Stimulated activated CD8-positive, alpha-beta memory T cell treated with anti-CD3 and anti-CD28 coated beads, Interleukin-4, amount 100 ng/mL, for 24 hours (primary cell): ENCODE measurements around the gene FDXR.
"Not testable (repeated sequence)": the region's sequence is repeated elsewhere in the genome, so short reads cannot be mapped to it uniquely, and the experiment has no call there.

ENCODE experiments used
- DNase-seq: peaks from one replicate; pipeline ENCODE4 v3.0.0-alpha.2; 2020; ENCODE audit warnings: low read depth

The FDXR gene, protein sequence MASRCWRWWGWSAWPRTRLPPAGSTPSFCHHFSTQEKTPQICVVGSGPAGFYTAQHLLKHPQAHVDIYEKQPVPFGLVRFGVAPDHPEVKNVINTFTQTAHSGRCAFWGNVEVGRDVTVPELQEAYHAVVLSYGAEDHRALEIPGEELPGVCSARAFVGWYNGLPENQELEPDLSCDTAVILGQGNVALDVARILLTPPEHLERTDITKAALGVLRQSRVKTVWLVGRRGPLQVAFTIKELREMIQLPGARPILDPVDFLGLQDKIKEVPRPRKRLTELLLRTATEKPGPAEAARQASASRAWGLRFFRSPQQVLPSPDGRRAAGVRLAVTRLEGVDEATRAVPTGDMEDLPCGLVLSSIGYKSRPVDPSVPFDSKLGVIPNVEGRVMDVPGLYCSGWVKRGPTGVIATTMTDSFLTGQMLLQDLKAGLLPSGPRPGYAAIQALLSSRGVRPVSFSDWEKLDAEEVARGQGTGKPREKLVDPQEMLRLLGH

DNA sequence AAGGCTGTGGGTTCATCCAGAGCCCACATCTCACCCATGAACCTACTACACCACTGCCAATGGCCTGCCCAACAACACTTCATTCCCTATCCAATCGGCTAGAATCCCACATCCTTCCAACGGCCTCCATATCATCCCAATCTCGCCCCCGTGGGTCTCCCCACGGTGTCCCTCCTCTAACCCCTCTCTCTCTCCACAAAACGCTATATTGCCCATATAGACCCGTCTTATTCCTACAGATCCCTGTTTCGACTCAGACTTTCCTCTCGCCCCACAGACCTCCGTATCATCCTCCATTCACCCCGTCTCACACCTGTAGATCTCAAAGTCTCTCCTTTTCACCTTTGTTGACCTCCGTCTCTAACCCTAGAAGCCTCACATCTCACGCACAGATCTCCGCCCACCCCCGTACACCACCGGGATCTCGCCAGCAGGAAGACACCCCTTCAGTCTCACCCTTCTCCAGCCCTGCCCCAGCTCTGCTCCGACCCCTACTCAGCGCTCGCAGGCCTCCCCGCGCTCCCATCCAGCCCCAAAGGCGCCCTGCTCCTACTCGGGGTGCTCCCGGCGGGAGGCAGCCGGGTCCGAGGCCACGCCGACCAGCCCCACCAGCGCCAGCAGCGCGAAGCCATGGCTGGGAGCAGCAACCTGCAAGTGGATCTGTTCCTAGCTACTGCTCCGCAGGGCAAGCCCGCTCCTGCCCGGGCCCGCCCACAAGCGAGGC, at the start of gene FDXR:
TSS of gene FDXR (minus strand) at position 682 of the 724 bp plus-strand sequence. CDS start at position 632, 50 bp downstream.
- no peak for DNase-seq

DNA sequence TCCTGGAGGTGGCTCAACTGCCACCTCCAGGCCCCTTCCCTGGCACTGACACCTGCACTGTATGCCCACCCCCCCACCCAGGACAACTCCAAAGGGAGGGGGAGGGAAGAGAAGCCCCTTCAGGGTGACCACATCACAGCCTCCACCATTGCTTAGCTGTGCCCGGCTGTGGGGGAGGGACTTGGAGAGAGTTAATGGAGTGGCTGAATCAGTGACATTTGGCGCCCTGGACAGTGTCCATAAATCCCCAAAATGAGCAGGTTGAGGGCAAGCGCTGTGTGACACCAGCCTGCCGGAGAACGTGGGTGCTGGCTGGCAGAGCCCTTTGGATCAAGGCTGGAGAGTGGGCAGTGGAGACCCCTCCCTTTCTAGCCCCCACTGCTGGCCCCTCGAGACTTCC, 49.4 kb upstream of the FDXR start:
- DNase-seq: no peak

DNA sequence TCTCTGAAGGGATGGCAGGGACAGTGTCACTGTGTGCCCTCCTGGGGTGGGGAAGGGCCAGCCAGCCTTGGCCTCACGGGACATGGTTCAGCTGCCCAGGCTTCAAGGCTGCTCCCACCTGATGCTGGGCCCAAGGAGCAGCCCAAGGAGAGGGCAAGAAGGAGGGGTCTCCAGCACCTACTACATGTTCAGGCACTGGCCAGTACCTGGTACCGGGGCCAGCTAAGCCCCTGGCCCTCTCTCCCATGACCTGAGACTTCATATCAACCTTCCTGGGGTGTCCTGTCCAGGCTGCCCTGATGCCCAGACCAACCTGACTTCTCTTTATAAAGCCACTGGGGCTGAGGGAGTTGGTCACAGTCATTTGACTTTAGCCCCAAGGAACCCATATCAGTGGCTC, 49.0 kb upstream of the FDXR start:
- DNase-seq: no peak

DNA sequence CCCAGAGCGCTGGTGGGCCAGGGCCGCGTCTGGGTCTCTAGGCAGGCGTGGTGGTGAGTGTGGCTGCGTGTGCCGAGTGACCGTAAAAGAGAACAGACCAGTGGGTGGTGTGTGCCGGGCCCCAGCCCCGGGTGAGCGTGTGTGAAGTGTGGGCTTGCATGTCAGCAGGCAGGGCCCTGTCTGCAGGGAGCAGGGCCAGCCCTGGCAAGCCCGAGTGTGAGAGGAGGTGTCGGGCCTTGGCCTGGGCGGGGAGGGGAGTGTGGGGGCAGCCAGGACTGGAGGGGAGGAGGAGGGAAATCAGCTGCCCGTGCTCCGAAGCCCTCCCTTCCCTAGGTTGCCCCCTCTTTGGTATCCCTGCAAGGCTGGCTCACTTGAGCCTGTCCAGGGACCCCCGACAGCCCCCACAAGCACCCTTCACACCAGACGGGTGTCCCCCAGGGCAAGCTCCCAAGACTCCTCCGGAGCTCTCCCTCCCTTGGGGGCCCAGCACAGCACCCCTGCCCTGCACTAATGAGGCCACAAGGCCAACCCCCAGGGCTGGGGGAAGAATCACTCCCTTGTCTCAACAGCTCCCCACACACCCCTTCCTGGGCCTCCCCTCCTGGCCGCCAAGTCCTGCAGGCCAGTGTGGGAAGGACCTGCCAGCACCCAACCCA, 48.4 kb upstream of the FDXR start:
- DNase-seq: no peak

DNA sequence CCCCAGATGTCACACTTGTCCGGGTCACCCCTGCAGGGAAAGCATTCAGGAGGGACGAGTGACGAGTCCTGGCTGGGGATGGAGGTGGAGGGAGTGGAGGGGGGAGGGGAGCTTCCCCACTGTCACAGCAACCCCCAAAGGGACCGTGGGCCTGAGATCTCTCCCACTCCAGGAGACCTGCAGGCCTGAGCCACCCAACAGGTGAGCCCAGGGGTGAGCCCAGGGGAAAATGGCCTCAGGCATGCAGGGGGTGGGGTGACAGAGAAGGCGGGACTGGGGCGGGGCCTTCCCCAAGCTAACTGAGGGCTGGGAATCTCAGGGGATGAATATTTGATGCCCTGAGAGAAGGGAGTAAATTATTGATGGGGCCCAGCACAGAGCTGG, 47.8 kb upstream of the FDXR start:
- no peak for DNase-seq

DNA sequence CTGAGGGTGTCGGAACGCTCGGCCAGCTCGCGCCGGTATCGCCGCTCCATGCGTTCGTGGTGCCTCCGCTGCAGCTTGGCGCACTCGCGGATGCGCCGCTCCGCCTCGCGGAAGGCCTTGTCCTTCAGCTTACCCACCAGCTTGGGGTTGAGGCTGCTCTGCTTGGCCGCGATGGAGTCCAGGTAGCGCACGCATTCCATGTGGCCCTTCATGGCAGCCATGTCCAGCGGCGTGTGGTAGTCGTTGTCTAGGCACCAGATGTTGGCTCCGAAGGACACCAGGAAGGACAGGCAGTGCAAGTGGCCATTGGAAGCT, 47.5 kb upstream of the FDXR start:
- no peak for DNase-seq

DNA sequence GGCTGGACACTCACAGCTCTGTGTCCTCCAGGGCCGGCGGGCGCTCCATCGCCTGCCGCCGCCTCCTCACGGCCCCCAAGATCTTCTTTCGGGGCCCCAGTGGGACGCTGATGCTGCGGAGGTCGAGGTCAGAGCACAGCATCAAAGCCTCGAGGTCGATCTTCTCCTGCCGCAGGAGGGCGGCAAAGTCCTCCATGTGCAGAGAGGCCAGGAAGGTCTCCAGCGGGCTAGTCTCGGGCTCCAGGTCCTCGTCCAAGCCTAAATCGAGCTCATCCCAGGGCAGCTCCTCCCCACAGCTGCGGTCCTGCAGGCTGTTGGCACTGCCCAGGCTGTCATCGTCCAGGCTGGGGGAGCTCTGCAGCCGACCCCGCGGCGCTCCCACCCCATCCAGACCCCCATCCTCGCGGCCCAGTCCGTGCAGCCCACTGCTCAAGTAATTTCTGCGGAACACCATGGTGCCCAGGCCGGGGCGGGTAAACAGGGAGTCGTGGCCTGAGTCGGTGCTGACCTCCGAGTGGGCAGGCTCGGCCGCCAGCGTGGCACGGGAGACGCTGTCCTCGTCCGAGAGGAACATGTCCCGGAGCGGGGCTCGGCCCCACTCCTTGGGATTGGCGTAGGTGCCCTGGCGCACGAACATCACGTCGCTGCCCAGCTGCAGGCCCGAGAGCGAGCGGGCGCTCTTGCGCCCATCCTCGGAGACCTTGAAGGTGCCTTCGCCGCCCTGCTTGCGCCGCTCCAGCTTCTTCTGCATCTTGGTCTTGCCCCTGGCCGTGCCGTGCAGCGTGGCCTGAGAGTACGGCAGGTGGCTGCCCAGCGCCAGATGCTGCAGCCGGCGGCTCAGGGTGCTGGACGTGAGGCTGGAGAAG, 46.9 kb upstream of the FDXR start:
- DNase-seq: no peak

DNA sequence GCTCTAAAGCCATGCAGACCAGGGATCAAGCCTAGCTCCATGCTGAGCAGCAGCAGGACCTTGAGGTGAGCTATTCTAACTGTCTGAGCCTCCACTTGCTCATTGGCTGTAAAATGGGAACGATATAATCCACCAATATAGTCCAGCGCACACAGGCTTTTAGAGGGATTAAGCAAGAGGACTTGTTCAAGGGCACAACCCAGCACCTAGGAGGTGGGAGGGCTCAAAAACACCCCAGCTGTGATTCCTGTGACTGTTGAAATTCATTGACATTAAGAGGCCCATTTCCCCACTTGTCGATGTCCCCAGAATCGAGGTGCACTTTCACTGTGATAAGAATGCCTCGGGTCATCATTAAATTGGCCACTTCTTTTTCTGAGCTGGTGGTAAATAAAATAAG, 46.1 kb upstream of the FDXR start:
- no peak for DNase-seq

DNA sequence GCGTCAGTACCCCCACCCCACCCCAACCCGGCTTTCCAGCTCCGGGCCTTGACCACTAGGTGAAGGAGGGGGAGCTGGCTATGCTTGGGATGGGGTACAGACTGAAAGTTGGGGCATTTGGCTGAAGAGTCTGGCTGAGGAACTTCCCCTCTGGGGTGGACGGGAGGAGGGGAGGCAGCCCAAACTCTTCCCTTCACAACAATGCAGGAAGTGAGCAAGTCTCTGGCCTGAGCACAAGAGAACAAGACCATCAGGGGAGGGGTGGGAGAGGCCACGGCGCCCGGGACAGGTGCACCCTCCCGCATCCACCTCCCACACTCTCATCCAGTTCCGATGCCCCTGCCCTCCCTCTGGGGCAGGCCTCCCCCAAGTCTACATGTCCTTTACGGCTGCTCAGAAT, 44.6 kb upstream of the FDXR start:
- no peak for DNase-seq

DNA sequence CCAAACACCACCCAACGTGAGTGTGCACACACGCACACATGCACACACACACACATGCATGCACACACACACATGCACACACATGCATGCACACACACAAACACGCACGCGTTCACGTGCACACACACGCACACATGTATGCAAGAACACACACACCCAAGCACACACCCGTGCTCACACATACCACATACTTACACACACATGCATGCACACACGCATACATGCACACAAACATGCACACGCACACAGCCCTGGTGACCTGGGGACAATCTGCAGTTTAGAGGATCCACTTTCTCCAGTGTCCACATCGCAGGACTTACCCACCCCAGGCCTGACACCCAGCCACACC, 44.0 kb upstream of the FDXR start:
- no peak for DNase-seq

DNA sequence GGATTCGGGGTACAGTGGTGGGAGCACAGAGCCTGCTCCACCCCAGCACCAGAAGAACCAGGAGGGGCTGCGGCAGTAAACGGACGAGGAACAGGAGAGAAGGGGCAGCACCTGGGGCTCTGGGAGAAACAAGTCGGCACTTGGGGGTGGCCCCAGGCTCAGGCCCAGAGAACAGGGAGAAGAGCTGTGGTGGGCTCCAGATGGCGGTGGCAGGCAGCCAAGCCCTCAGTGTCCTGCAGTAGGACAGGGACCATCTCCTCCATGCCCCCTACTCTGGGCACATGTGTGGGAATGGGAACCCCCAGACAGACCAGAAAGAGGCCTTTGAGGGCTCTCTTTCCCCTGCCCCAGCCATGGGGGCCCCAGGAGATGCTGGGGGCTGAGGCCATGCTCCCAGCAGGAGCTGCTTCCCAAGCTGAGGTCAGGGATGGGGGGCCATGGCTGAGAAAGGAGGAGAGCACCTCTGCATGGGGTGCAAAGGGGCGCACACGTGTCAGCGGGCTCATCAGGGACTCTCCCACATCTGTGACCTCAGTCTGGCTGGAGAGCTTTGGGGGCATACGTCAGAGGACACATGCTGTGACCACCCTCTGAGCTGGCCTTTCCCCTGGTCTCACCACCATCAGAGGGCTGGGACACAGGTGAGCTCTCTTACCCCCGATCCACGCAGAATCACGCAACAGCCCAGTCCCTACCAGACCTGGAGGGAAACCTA, 43.5 kb upstream of the FDXR start:
- DNase-seq: no peak

DNA sequence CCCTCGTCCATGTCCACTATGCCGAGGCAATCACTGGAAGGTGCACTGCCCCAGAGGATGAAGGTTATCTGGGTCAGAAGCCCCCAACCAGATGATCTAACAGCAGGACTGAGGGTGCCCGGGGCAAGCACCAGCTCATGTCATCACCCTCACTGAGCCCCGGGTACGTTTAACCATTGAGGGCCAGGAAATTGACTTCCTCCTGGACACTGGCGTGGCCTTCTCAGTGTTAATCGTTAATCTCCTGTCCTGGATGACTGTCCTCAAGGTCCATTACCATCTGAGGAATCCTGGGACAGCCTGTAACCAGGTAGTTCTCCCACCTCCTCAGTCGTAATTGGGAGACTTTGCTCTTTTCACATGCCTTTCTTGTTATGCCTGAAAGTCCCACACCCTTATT, 38.6 kb upstream of the FDXR start:
- not testable (repeated sequence) for DNase-seq

DNA sequence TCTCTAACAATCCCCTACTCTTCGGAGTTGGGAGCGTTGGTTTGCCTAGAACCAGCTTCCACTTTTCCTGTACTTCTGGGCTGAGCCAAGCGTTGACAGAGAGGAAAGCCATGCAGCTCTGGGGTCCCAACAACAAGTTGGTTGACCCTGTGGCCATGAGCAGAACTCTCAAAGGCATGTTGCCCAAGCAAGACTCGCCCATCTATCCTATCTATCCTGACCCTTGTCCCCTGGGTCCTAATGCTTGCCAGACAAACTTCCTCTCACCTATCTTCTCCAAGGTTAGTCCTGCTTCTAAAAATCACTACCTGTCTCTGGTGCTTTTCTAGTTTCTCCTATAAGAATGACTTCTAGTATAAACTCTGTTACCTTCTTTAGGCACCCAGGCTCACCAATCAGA, 36.3 kb upstream of the FDXR start:
- not testable (repeated sequence) for DNase-seq

DNA sequence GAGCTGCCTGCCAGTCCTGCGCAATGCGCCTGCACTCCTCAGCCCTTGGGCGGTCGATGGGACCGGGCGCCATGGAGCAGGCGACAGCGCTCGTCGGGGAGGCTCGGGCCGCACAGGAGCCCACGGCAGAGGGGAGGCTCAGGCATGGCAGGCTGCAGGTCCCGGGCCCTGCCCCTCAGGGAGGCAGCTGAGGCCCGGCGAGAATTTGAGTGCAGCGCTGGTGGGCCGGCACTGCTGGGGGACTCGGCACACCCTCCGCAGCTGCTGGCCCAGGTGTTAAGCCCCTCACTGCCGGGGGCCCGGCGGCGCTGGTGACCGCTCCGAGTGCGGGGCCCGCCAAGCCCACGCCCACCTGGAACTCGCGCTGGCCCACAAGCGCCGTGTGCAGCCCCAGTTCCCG, 34.2 kb upstream of the FDXR start:
- DNase-seq: no peak

DNA sequence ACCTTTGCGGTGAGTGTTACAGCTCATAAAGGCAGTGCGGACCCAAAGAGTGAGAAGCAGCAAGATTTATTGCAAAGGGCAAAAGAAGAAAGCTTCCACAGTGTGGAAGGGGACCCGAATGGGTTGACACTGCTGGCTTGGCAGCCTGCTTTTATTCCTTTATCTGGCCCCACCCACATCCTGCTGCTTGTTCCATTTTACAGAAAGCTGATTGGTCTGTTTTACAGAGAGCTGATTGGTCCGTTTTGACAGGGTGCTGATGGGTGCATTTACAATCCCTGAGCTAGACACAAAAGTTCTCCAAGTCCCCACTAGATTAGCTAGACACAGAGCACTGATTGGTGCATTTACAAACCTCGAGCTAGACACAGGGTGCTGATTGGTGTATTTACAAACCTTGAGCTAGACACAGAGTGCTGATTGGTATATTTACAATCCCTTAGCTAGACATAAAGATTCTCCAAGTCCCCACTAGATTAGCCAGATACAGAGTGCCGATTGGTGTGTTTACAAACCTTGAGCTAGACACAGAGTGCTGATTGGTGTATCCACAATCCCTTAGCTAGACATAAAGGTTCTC, 33.5 kb upstream of the FDXR start:
- DNase-seq: not testable (repeated sequence)

DNA sequence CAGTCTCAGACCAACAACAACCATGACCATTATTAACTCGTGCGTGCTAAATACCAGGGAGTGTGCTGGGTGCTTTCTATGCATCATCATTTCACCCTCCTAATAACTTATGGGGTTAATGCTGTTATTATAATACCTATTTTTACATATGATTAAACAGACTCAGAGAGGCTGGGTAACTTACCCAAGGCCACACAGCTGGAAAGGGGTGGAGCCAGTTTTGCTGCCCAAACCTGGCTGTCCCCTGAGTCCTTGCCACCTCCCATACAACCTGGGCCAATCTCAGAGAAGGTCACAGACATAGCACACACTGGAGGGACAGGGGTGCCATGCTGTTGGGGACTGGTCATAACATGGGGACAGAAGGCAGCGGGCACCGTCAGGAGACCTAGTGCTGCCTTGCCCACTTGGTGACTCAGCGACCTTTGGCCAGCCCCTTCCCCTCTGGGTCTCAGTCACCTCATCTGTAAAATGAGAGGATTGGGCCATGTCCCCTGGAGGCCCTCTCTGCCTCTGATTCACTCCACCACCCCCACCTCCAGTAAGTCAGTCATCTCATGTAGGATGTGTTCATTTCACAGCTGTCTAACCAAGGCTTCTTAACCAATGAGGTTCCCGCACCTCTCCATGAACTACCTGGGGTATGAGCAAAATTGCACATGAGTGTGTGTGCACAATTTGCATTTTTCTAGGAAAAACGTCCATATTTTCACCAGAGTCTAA, 32.1 kb upstream of the FDXR start:
- no peak for DNase-seq

DNA sequence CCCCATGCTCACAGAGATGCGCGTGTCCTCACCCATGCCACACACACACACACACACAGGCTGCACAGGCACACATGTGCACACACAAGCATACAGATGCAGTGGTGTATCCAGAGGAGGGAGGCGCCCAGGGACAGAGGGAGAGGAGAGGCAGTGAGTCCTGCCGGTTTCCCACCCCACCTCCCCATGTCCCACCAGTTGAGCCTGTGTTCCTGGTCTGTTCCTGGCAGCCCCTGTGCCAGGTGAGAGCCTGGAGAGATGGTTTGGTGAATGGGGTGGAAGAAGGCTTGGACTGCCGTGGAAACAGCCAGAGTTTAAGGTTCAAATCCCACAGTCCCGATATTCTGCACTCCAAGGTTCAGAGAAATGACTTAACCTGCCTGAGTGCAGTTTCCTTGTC, 30.9 kb upstream of the FDXR start:
- DNase-seq: no peak

DNA sequence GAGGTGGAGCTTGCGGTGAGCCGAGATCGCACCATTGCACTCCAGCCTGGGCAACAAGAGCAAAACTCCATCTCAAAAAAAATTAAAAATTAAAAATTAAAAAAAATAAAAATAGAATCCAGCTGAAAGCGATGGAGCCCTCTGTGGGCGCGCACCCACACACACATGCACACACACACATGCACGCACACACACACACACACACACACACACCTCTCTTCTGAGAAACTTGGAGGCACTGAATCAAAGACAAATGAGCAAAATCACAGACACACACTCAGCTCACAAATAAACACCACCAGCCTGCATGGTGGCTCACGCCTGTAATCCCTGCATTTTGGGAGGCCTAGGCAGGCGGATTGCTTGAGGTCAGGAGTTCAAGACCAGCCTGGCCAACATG, 30.2 kb upstream of the FDXR start:
- no peak for DNase-seq

DNA sequence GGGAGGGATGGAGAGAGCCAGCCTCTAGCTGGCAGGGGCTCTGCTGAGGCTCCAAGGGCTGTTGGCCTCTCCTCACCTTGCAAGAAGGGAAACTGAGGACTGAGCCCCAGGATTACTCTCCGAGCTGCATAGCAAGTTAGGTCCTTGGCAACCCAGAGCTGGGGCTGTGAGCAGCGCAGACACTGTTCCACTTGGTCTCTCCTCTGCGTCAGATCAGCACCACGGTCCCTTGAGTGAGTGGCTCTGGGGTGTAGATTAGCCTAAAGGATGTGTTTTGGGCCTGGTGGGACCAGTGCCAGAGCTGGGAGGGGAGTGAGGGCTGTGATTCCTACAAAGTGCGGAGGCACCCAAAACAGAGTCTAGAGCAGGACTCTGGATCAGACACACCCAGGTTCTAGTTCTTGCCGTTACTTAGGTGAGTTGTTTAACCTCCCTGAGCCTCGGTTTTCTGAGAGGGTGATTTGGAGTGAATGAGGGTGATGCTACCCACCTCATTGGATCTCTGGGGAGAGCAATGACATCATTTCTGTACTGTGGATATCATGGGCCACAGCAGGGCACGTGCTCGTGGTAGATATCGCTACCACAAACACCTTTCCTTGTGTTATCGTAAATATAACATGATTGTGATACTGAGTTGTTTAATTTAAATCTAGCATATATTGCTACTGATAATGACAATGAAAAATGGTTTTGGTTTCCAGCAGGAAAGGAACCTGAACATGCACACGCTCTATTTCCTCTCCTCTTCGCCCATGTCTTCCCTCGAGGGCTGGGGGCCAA, 28.8 kb upstream of the FDXR start:
- DNase-seq: no peak

DNA sequence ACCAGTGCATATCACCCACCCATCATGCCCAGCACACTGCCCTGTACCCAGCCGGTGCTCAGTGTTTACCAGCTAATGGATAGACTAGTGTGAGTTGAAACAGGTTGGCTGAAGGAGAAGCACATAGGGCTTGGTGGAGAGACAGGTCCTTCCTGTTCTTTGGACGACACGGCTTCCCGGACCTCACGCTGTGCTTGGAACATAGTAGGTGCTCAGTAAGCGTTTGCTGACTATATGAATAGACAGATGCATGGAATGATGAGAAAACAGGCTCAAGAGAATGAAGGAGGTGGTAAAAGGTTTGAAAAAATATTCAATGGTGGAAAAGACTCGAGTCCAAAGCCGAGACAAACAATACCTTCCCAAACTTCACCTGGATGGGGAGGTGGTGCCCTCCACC, 27.4 kb upstream of the FDXR start:
- no peak for DNase-seq
